ENCODE data around the gene JAM2.

DNA sequence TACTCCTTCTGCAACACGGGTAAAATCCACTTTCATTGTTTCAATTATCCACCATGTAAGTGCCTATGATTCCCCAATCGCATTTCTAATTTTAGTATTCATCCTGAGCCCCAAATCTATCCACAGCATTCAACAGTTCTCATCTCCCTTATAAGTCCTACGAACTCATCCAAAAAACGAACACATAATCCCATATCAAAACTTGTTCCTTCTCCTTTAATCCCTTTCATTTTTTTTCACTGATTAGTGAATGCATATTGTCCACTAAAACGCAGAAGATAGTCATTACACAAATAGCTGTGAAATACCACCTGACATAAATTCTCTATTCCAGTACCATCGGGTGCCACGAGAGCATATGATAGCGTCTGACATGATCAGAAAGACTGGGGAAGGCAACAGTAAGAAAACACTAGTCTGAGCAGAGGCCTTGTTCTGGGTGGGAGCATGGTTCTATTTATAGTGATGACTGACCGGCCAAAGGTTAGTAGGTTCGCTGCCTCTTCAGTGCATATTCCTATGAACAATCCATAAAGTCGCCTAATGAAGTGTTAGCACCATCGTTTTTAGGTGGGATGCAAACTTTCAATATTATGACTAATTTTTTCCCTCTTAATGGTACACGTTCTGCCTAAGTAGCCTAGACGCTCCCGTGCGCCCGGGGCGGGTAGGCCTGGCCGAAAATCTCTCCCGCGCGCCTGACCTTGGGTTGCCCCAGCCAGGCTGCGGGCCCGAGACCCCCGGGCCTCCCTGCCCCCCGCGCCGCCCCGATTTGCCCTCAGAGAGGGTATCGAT, 95.0 kb downstream of the JAM2 start:
- TF ChIP-seq CTCF (IDR thresholded peaks at IDR 0.05; ENCODE audit: low read depth, low read length) (no peak), EZH2phosphoT487 (IDR thresholded peaks at IDR 0.05; ENCODE audit: low read depth) (no peak)

Measured in OCI-LY3 (cell line).